SJSA1 (cell line): Measurements from ENCODE around the gene DUOX2. TPM values are rescaled to one million over a fixed set of nuclear protein-coding genes. Genes with fewer than 3 reads are reported as not detected.

Source experiments
- total RNA-seq: library from RNA; depleted of rRNA; stranded (reverse); fragments of >200 nt; shearing (Covaris generic); gene quantifications from 2 replicates; pipeline ENCODE4 v1.2.3, GENCODE V29; 2014; rRNA removed

DUOX2 gene
- total RNA-seq, 1 experiment from 2014 or later, result not detected

Other genes starting within 250 kb of the DUOX2 start
- gene TERB2, start 157.5 kb downstream of the DUOX2 start, total RNA-seq, result not detected in 2 replicates
- 23.1 and 25.9 TPM in 2 replicates for gene SORD, start 91.0 kb downstream of the DUOX2 start, total RNA-seq
- gene DUOXA2, start 154 bp upstream of the DUOX2 start, total RNA-seq, result not detected in 2 replicates
- gene DUOXA1, start 15.7 kb upstream of the DUOX2 start, total RNA-seq, result not detected in 2 replicates
- not detected in 2 replicates for gene DUOX1, start 15.8 kb upstream of the DUOX2 start, total RNA-seq
- gene SHF, start 73.8 kb upstream of the DUOX2 start, total RNA-seq, result 2.0 TPM in 1 of 2 replicates, not detected in the other
- not detected in 2 replicates for gene SLC28A2, start 138.1 kb upstream of the DUOX2 start, total RNA-seq